Erythroblast (primary cell): ENCODE results near the gene TSPO2.

Experiments
- GATA1 ChIP-seq: IDR thresholded peaks from 2 replicates; pipeline ENCODE4 v1.6.1; 2011; ENCODE audit warnings: low read depth, mild to moderate bottlenecking, control low read depth, low read length, moderate library complexity
- POLR2A ChIP-seq: IDR thresholded peaks from 2 replicates; pipeline ENCODE4 v1.6.1; 2011; ENCODE audit warnings: mild to moderate bottlenecking, low read length

DNA sequence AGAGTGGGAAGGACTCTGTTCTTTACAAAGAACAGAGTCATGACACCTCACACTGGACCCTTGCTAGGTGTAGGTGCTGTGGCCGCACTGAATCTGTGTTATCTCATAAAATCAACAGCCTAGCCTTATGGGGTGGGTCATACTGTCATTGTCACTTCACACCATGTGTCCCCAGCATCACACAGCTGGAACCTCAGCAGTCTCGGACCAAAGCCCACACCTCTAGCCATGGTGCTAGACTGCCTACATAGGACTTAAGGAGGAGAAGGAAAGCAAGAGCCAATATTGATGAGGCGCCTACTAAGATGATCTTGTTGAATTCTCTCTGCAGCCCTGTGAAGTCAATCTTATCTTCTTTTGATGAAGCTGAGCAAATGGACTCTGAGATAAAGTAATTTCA is 34.3 kb upstream of the TSPO2 start:
- TF ChIP-seq POLR2A (no peak), GATA1 (no peak)
